HG03095 (cell line): Measurements from ENCODE around the gene LRRC9.
"Not testable (repeated sequence)": the region's sequence is repeated elsewhere in the genome, so short reads cannot be mapped to it uniquely, and the experiment has no call there.

Experiments
- ATAC-seq: cut with Tn5 transposase; IDR thresholded peaks from one replicate; pipeline ENCODE4 v1.9.1; 2021; ENCODE audit warnings: moderate library complexity; ENCODE audit not compliant: unreplicated experiment

Gene LRRC9

GRCh38 chr14:59919570-59920377, at the start of gene LRRC9:
Gene LRRC9 (plus strand): TSS chr14:59920144.
- ATAC-seq = no peak

DNA sequence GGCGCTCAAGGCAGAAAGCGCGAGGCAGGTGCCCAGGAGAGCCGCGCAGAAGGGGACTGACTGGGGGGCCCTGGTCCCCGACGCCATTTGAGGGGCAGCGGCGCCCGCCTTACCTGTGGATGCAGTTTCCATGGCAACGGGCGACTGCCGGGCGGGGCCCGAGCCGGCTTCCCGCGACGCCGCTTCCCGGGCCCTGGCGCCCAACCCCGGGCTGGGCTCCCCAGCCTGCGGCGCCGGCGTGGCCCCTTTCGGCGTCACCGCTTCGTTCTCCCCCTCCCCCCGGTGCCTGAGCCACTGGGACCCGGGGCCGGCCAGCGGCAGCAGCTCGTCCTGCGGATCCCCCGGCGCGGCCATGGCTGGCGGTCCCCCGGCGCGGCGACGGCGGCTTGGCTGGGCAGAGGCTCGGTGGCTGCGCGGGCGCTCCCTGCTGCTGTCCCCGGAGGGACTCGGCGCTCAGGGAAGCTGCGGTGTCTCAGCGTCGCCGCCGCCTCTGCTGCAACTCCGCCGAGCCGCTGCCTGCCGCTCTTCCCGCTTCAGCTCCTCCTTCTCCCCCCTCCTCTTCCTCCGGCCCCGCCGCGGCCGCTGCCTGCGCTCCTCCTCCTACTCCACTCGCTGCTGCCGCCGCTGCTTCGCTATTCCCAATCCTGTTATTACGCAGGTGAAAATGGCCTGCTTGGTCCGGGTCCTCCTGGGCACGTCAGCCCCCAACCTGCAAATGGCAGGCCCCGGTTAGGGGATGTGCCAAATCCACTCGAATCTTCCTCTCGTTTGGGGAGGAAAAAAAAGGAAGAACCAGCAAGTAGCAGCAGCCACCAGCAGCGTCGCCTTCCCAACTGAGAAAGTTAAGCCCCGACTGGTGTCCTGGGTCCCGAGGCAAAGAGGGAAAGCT, 49.4 kb upstream of the LRRC9 start, which contains the start of gene RTN1:
Gene RTN1 (minus strand): TSS at position 500 of the 889 bp plus-strand sequence. CDS start 146 bp downstream, at position 354.
- no peak for ATAC-seq

- ATAC-seq = no peak
Observed at GRCh38 chr14:59871166-59871495, 48.8 kb upstream of the LRRC9 start.

DNA sequence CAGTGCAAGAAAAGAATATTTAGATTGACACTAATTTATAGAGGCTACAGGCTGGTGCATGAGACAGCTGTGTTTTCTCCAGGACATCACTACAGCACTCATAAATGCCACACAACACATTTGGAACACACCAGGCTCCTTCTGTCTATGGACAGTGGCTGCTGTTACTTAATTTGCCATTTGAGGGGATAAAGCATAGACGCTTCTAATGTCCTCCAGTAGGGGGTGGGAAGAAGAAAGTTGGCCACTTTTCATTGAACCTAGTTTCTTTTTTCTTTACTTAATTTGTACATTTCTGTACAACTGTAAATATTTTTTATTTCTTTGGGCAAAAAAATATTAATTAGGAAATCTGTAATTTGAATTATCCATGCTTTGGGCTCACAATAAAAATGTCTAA, 37.0 kb upstream of the LRRC9 start:
- ATAC-seq = no peak

DNA sequence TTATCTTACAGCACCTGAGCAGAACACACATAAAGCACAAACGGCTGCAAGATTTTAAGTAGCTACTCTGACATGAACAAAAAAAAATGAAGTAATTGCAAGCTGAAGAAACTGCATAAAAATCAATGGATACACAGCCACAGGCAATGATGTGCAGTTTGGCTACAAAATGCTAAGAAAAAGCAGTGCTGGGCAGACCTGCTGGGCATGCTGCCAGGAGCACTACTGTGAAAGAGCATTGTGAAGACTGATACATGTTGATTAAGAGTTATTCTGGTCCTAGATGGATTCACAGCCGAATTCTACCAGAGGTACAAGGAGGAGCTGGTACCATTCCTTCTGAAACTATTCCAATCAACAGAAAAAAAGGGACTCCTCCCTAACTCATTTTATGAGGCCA, 29.3 kb upstream of the LRRC9 start:
- ATAC-seq = no peak

- ATAC-seq = no peak
Observed at GRCh38 chr14:59895721-59896120, 24.2 kb upstream of the LRRC9 start.

DNA sequence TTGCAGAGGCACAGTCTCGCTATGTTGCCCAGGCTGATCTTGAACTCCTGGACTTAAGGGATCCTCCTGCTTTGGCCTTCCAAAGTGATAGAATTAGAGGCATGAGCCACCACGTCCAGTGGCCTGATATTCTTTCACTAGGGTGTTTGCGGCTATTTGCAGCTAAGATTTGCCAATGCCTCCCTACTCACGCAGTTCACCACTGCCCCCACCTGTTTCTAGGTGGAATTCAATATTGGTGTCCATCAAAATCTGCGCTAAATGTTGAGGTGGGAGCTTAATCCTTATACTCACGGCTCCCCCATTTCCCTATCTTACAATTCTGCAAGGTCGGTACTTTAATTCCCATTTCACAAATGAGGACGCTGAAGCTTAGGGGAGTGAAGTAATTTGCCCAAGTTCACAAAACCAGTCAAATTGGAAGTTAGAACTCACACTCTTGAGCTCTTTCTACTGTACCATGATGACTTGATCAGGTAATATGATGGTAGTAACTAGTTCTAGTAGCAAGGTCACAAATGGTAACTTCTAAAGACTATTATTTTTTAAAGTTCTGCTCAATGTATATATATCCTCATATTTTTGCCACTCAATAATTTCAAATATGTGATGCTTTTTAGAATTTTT, 22.1 kb upstream of the LRRC9 start:
- ATAC-seq = no peak

- ATAC-seq = no peak
Observed at GRCh38 chr14:59900556-59900955, 19.4 kb upstream of the LRRC9 start.

- ATAC-seq = no peak
Observed at GRCh38 chr14:59904184-59904583, 15.8 kb upstream of the LRRC9 start.

GRCh38 chr14:59905188-59905587, 14.8 kb upstream of the LRRC9 start:
- no peak for ATAC-seq

- ATAC-seq = no peak
Observed at GRCh38 chr14:59912443-59912842, 7.5 kb upstream of the LRRC9 start.

DNA sequence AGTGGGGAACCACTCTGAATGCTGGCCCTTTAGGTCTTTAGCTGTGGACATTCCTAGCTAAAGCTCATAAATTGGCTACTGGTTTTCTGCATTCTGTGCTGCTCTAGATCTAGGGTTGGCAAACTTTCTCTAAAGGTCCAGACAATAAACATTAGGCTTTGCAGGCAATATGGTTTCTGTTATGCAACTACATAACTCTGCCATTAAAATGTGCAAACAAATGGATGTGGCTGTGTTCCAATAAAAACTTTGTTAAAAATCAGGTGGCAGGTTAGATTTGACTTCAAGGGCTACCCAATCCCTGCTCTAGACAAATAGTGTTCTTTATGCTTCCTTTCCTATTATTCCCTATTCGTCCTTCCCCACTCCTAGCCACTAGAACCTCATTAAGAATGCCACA, 6.8 kb upstream of the LRRC9 start:
- no peak for ATAC-seq

DNA sequence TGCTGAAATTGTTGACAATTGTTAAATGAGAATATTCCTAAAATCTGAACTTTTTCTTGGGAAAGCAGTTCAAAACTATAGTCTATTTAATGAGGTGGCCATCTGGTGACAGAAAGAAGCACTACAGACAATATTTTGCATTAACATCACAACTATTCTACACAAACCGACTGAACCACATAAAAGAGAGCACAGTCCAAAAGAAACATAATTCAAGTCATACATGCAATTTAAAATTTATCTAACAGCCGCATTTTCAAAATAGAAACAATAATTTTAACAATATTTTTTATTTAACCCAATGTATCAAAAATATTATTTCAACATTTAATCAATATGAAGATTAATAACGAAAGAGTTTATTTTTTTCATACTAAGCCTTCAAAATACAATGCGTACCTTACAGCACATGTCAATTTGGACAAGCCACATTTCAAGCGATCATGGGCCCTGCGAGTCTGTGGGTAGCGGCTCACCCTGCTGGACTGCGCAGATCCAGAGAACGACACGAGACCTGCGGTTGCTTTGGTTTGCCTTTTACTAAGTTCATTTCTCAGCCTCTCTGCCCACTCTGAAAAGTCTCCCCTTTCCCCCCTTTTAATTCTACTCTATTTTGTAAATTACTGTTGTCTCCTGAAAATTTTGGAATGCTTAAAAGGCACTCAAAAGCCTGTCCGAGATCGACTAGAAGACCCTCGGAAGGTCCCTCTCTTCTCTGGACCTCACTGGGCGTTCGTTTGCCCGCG, 947 bp upstream of the LRRC9 start:
- ATAC-seq = no peak

DNA sequence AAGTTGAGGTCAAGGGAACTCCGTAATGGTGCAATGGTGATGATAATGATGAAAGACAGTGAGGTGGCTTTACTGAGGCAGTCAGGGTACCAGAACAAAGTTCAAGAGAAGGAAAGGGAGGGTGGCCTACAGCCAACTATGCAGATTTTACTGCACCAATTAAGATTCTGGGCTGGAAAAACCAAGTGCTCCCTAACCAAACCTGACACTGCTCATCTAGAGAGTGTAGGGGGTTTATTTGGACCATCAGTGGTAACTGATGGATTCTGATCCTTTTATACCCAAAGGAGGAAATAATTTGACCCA, 387 bp downstream of the LRRC9 start:
- no peak for ATAC-seq

DNA sequence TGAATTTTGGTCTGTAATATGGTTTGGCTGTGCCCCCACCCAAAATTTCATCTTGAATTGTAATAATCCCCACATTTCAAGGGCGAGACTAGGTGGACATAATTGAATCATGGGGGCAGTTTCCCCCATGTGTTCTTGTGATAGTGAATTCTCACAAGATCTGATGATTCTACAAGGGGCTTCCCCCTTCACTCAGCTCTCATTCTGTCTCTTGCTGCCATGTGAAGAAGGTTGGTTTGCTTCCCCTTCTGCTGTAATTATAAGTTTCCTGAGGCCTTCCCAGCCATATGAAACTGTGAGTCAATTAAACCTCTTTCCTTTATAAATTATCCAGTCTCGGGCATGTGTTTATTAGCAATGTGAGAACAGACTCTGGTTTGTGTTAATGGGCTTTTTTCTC, 5.9 kb downstream of the LRRC9 start:
- no peak for ATAC-seq

GRCh38 chr14:59926534-59926933, 6.6 kb downstream of the LRRC9 start:
- no peak for ATAC-seq

DNA sequence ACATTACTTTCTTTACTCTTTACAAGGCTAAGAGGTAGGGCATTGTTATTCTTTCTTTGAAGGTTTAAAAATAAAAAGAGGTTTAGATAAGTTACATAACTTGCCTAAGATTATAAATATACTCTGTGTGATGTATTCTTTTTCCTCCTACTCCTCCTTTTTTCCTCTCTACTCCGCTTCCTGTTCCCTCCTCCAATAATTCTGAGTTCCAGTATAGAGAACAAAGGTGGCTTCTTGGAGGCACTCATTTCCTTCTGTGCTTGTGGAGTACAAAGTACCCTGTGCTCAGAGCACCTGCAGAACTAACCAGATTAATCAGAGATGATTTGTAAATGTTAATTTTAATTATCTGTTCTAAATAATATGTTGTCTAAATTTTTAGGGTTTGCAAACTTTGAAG, 11.3 kb downstream of the LRRC9 start:
- ATAC-seq = no peak

GRCh38 chr14:59936145-59936544, 16.2 kb downstream of the LRRC9 start:
- ATAC-seq = no peak

- peak; percentile 84 for ATAC-seq
Observed at GRCh38 chr14:59939828-59940227, 19.9 kb downstream of the LRRC9 start.

DNA sequence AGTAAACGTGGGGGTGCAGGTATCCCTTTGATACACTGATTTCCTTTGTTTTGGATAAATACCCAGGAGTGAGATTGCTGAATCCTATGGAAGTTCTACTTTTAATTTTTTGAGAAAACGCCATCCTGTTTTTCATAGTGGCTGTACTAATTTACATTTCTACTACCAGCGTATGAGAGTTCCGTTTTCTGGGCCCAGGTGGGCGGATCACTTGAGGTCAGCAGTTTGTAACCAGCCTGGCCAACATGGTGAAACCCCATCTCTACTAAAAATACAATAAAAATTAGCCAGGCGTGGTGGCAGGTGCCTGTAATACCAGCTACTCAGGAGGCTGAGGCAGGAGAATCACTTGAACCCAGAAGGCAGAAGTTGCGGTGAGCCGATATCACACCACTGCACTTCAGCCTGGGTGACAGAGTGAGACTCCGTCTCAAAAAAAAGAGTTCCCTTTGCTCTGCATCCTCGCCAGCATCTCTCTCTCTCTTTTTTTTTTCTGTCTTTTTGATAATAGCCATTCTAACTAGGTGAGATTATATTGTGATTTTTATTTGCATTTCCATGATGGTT, 22.4 kb downstream of the LRRC9 start:
- ATAC-seq = not testable (repeated sequence)

GRCh38 chr14:59944909-59945308, 25.0 kb downstream of the LRRC9 start:
- no peak for ATAC-seq
